Testis (tissue), 2 donors: Measurements from ENCODE around the gene HPSE.

Experiments
- POLR2A ChIP-seq: fragments of 450-650 bp; IDR thresholded peaks from one replicate; pipeline ENCODE4 v1.6.1; 2017; ENCODE audit warnings: antibody characterized with exemption, mild to moderate bottlenecking, moderate library complexity
- TF ChIP-seq, protein P1 (sequence below), 3 experiments: fragments of 450-650 bp in 2 of 3; fragments of 200-600 bp in 1 of 3; sonication (generic) in 1 of 3; IDR thresholded peaks; one replicate each; pipeline ENCODE4 v1.5.1; 2016 to 2019; ENCODE audit warnings: antibody characterized with exemption in 3 of 3, mild to moderate bottlenecking in 2 of 3, moderate library complexity in 1 of 3

DNA sequence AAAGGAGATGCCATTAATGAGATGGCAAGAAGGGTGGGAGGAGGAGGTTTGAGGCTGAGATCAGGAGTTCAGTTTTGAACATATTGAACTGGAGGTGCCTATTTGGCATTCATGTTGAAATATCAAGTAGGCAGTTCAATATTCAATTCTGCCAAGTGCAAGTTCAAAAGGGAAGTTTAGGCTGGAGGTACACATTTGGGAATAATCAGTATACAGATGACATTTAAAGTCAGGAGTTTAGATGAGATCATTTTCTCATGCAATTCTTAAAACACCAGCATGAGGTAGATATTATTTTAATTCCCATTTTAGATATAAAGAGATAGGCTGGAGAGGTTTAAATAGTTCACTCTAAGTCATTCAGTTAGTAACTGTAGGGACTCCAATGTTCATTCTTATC is 76.2 kb downstream of the HPSE start:
- TF ChIP-seq, protein P1, sequence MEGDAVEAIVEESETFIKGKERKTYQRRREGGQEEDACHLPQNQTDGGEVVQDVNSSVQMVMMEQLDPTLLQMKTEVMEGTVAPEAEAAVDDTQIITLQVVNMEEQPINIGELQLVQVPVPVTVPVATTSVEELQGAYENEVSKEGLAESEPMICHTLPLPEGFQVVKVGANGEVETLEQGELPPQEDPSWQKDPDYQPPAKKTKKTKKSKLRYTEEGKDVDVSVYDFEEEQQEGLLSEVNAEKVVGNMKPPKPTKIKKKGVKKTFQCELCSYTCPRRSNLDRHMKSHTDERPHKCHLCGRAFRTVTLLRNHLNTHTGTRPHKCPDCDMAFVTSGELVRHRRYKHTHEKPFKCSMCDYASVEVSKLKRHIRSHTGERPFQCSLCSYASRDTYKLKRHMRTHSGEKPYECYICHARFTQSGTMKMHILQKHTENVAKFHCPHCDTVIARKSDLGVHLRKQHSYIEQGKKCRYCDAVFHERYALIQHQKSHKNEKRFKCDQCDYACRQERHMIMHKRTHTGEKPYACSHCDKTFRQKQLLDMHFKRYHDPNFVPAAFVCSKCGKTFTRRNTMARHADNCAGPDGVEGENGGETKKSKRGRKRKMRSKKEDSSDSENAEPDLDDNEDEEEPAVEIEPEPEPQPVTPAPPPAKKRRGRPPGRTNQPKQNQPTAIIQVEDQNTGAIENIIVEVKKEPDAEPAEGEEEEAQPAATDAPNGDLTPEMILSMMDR (IDR thresholded peaks at IDR 0.05): no peak
- TF ChIP-seq POLR2A: no peak
